Ovary (tissue), 3 donors: ENCODE results near the gene TBX18.

Experiments
- CTCF ChIP-seq, 3 donors: fragments of 450-650 bp in 2 of 3; fragments of 200-600 bp in 1 of 3; IDR thresholded peaks; one replicate each; pipeline versions ENCODE4 v1.5.1 to v1.8.0; 2016 to 2022; ENCODE audit warnings: antibody characterized with exemption in 3 of 3, mild to moderate bottlenecking in 1 of 3
- EP300 ChIP-seq: sonication (generic); formaldehyde crosslinking; IDR thresholded peaks from one replicate; pipeline ENCODE4 v1.6.1; 2017; ENCODE audit warnings: antibody characterized with exemption
- POLR2A ChIP-seq: fragments of 450-650 bp; IDR thresholded peaks from one replicate; pipeline ENCODE4 v1.6.1; 2017; ENCODE audit warnings: antibody characterized with exemption, mild to moderate bottlenecking, moderate library complexity
- donor health status: DM: no; HTN: no; CAD: no.

- TF ChIP-seq CTCF (IDR thresholded peaks at IDR 0.05) (no peak), POLR2A (no peak), EP300 (no peak)
Observed at GRCh38 chr6:84707171-84707570, 57.2 kb downstream of the TBX18 start.
